ENCODE data around the gene KRTAP19-1. TPM values are rescaled to one million over a fixed set of nuclear protein-coding genes. Genes with fewer than 3 reads are reported as not detected.
A peak's percentile ranks its signal among the peaks of the same experiment; 100 is the strongest.
"Not testable (repeated sequence)": the region's sequence is repeated elsewhere in the genome, so short reads cannot be mapped to it uniquely, and the experiment has no call there.

The KRTAP19-1 gene
- not detected for total RNA-seq
- long read RNA-seq = 0 reads

GRCh38 chr21:30480145-30480544, at the start of gene KRTAP19-1:
Gene KRTAP19-1, minus strand, starts transcription at chr21:30480367. Its CDS starts 50 bp downstream, at chr21:30480317.
- DNase-seq (no peak), ATAC-seq (no peak)
- intact Hi-C loops (cut with micrococcal nuclease) = no loop called here

DNA sequence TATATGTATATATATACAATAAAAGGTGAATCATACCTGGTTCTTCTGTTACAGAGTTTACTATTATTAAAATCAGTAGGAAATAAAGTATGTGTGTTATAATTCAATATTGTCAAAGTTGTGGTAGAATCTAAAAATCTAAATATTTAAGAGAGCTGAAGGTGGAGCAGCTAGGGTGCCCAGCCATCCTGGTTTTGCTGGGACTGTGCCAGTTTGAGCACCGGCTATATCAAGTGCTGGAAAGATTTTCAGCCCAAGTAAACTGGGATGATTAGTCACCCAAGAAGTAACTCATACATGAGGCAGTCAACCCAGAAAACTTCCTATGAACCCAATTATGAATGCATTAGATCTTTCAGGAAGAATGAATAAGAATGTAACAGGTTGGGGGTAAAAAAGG, 38.7 kb upstream of the KRTAP19-1 start:
- DNase-seq = no peak
- intact Hi-C loops (cut with micrococcal nuclease) = no loop called here
- ATAC-seq = no peak

GRCh38 chr21:30515681-30516080, 35.5 kb upstream of the KRTAP19-1 start:
- DNase-seq (no peak), ATAC-seq (no peak)
- intact Hi-C loops (cut with micrococcal nuclease) = no loop called here

GRCh38 chr21:30505621-30506205, 25.5 kb upstream of the KRTAP19-1 start:
- ATAC-seq; intact Hi-C loops (cut with micrococcal nuclease): not testable (repeated sequence)

DNA sequence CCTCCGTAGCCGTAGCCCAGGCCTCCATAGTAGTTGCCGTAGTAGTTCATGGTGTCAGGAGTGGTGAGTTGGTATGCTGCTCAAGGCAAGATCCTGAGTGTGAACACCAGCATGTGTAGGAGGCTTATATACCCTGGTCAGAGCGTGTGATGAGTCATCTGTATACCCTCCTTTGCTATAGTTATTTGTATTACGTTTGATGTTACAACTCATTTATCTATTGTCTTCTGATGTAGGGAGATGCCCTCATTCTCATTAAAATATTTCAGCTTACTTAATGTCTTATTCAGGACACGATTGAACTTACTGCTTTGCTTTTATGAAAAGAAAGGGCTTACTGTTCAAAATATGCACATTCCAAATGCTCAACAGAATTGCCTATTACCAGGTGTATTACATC, 21.9 kb upstream of the KRTAP19-1 start, which contains the start of gene KRTAP19-5:
Gene KRTAP19-5 (minus strand): TSS at position 101 of the 400 bp plus-strand sequence. CDS start 51 bp downstream, at position 50.
- intact Hi-C loops (cut with micrococcal nuclease) = no loop called here
- DNase-seq (no peak), ATAC-seq (no peak)

More at GRCh38 chr21:30505621-30506205, 25.5 kb upstream of the KRTAP19-1 start:
- not testable (repeated sequence) for DNase-seq

DNA sequence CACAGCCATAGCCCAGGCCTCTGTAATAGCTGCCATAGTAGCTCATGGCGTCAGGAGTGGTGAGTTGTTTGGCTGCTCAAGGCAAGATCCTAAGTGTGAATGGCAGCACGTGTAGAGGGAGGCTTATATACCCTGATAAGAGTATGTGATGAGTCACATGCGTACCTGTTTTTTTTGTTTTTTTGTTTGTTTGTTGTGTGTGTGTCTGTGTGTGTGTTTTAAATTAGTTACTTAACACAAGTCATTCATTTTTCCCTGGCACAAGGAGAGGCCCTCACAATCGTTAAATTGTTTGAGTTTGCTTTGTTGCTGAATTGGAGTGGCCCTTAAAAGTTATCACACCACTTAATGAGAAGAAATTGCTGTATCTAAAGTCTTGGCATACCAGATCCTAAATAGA, 16.9 kb upstream of the KRTAP19-1 start, which contains the start of gene KRTAP19-4:
Gene KRTAP19-4 (minus strand): TSS at position 101 of the 400 bp plus-strand sequence. CDS start 55 bp downstream, at position 46.
- DNase-seq (no peak), ATAC-seq (no peak)
- intact Hi-C loops (cut with micrococcal nuclease) = no loop called here

GRCh38 chr21:30491963-30492428, 11.8 kb upstream of the KRTAP19-1 start, which contains the start of gene KRTAP19-3:
Gene KRTAP19-3, minus strand, starts transcription at chr21:30492013. Its CDS starts 56 bp downstream, at chr21:30491957.
- ATAC-seq = no peak
- DNase-seq = no peak
- intact Hi-C loops (cut with micrococcal nuclease) = no loop called here

- ATAC-seq (no peak), DNase-seq (no peak)
- intact Hi-C loops (cut with micrococcal nuclease) = no loop called here
Measured at GRCh38 chr21:30487336-30487735, 7.2 kb upstream of the KRTAP19-1 start, which contains the start of gene KRTAP19-2. Gene KRTAP19-2, minus strand, starts transcription at chr21:30487436. Its CDS starts 88 bp downstream, at chr21:30487348.

DNA sequence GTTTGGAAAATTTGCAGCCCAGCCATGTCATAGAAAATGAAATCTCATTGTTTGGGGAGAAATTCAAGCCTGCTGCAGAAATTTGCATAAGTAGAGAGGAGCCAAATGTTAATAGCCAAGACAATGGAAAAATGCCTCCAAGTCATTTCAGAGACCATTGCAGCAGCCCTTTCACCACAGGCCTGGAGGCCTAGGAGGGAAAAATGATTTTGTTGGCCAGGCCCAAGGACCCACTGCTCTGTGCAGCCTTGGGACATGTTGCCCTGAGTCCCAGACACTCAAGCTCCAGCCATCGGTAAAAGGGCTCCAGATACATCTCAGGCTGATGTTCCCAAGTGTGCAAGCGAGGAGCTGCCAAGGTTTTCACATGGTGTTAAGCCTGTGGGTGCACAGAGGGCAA, 6.0 kb upstream of the KRTAP19-1 start:
- intact Hi-C loops (cut with micrococcal nuclease) = no loop called here
- no peak for ATAC-seq
- no peak for DNase-seq

GRCh38 chr21:30482130-30482529, 2.0 kb upstream of the KRTAP19-1 start:
- intact Hi-C loops (cut with micrococcal nuclease) = no loop called here
- no peak for DNase-seq
- peak; percentile 88 for ATAC-seq

GRCh38 chr21:30479259-30479658, 908 bp downstream of the KRTAP19-1 start:
- ATAC-seq = peak; percentile 62
- intact Hi-C loops (cut with micrococcal nuclease) = no loop called here
- DNase-seq = no peak

- DNase-seq (no peak), ATAC-seq (no peak)
- intact Hi-C loops (cut with micrococcal nuclease) = no loop called here
Measured at GRCh38 chr21:30478004-30478403, 2.2 kb downstream of the KRTAP19-1 start.

GRCh38 chr21:30468900-30469714, 11.1 kb downstream of the KRTAP19-1 start:
- DNase-seq = no peak
- no peak for ATAC-seq
- intact Hi-C loops (cut with micrococcal nuclease) = no loop called here

DNA sequence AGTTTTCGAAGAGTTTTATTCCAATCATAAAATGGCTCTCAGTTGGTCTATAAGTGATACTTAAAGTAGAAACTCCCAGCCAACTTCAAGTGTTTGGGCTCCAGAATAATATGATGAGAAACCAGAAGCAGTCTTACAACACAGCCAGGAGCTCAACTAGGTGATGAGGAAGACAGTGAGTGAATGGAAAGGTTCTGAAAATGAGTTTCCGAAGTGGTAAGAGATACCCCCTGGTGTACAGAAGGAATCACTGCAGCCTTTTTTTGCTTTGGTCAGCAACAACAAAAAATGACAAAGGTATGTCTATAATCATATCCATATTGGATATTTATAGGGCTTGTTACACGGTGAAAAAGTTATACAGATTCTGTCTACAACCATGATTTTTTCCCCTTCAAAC, 16.5 kb downstream of the KRTAP19-1 start:
- intact Hi-C loops (cut with micrococcal nuclease) = no loop called here
- ATAC-seq = no peak
- DNase-seq = no peak

DNA sequence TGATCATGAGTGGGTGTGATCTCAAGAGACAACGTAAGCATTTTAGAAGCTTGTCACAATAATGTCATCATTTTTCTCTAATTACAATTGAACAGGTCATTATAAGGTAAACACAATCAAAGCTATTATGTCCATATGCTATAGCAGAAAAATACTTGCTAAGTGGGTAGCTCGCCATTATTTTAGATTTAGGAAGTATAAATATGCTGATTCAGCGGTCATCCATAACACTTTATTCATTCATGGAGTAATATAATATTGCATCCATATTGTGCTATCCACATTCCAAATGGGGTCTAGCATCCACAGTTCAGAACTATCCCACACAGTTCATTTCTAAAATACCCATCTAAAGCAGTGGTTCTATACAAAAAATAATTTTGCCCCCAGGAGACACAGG, 31.7 kb downstream of the KRTAP19-1 start:
- intact Hi-C loops (cut with micrococcal nuclease) = no loop called here
- ATAC-seq = no peak
- no peak for DNase-seq

DNA sequence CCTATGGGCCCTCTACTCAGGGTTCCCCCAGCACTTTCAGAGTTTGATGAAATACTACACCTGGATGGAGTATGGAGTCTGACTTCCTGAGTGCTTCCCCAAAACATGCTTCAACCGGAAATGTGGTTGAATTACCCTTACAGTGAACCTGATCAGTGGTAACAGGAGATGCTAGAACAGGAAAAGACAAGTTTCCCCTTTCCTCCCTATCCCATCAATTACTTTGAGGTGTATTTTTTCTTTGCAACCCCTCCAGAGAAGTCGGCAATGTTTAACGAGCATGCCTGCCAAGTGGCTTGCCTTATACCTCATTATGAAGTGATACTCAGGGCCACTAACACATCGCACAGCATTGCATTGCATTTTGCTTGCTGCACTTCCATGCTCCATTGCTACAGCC, 33.1 kb downstream of the KRTAP19-1 start:
- DNase-seq (no peak), ATAC-seq (no peak)
- intact Hi-C loops (cut with micrococcal nuclease) = no loop called here

DNA sequence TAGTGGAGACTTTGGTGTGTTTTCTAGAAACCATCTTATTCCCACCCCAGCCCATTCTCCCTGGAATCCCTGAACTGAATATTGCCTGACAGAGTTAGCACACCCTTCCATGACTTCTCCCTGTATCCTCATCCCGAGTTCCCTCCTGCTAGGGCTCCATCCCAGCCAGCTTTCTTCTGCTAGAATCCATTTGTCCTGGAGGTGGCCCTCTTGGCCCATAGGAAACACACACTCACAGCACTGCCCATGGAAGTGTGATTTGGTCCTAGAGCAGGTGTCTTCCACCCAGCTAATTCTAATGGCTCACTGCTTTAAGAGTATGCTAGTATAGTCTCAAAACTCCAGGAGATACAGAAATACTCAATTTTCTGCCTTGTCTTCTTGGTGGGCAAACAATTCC, 36.0 kb downstream of the KRTAP19-1 start:
- no peak for DNase-seq
- ATAC-seq = peak; percentile 78
- intact Hi-C loops (cut with micrococcal nuclease) = loop anchor here (2.0 to 5.0 kb wide), 2 partner anchors 289 to 643 kb away; no protein-coding TSS in a partner anchor

GRCh38 chr21:30443226-30443625, 36.9 kb downstream of the KRTAP19-1 start:
- intact Hi-C loops (cut with micrococcal nuclease) = loop anchor here (5.0 kb wide), 1 partner anchor 644 kb away; no protein-coding TSS in a partner anchor
- DNase-seq (no peak), ATAC-seq (no peak)

- no peak for ATAC-seq
- intact Hi-C loops (cut with micrococcal nuclease) = loop anchor here (5.0 kb wide), 1 partner anchor 647 kb away; no protein-coding TSS in a partner anchor
- no peak for DNase-seq
Measured at GRCh38 chr21:30439975-30440374, 40.2 kb downstream of the KRTAP19-1 start, which contains the start of gene KRTAP15-1. Gene KRTAP15-1, plus strand, starts transcription at chr21:30440275. Its CDS starts 53 bp downstream, at chr21:30440328.

All from left ventricle myocardium superior (tissue), 1 donor.